Pulmonary artery endothelial cell (primary cell): ENCODE data around the gene AP1M1. TPM values are rescaled to one million over a fixed set of nuclear protein-coding genes. Genes with fewer than 3 reads are reported as not detected.

Experiments
- DNase-seq: peaks from one replicate; pipeline ENCODE4 v3.0.0-alpha.2; 2011; ENCODE audit warnings: low read depth, low spot score
- total RNA-seq: library from RNA; depleted of rRNA; stranded (reverse); fragments of >200 nt; gene quantifications from 2 replicates; pipeline ENCODE4 v1.2.3, GENCODE V29; 2014

Gene AP1M1
- total RNA-seq, 1 donor from 2014 or later = 67.3 TPM

DNA sequence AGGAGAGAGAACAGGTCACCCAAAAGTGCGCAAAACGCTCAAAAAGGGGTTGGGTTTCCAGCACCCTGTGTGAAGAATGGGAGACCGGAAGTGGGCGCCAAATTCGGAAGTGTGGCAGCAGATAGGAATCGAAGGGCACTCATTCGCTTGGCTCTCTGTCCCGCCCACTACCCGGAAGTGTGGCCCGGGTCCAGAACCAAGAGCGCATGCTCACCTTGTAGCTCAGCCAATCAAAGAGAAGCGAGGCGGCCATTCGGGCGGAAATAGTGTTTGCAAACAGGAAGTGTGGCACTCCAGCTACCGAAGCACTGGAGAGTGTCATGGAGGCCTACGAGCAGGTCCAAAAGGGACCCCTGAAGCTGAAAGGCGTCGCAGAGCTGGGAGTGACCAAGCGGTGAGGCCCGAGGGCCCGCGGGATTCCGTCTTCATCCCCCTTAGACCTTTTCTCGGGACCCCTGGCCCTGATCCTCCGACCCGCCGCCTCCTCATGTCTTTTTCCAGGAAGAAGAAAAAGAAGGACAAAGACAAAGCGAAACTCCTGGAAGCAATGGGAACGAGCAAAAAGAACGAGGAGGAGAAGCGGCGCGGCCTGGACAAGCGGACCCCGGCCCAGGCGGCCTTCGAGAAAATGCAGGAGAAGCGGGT, 12.5 kb upstream of the AP1M1 start, which contains the start of gene FAM32A:
Gene FAM32A, plus strand, starts transcription at position 288 of the 645 bp plus-strand sequence. Its CDS starts 33 bp downstream, at position 321.
- DNase-seq = peak; percentile 95

- no peak for DNase-seq
These were observed 12.0 kb upstream of the AP1M1 start for GRCh38 chr19:16185768-16186123.

DNA sequence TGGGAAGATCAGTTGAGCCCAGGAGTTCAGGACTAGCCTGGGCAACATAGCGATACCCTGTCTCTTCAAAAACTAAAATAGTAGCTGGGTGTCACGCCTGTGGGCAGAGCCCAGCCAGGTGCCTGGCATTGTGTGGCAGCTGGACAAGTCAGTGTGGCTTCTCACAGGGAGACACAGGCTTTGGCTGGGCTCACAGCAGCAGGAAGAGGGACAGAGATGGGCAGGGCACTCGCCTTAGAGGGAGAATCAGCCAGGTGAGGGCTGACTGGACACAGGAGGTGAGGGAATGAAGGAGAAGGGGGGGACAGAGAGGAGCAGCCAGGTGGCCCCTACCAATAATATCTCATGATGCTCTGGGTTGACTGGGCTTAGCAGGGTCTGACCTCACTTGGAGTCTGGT, 9.2 kb upstream of the AP1M1 start:
- no peak for DNase-seq

- DNase-seq = no peak
These were observed 7.5 kb upstream of the AP1M1 start for GRCh38 chr19:16190198-16190597.

DNA sequence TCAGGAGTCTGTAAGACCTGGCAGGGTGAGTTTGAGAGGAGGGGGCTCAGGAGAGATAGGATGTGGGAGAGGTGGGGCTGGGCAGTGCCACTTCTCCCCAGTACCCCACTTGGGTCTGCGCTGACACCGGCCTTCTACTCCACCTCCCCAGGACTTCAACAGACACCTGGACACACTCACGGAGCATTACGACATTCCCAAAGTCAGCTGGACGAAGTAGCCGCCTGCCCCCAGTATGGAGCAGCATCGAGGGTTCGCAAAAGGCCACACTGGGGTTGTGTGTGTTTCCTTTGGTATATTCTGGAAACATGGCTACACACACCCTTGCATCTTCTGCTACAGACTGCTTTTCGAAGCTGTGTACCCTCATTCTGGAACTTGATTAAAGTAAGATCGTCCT, 7.0 kb upstream of the AP1M1 start:
- no peak for DNase-seq

- DNase-seq = no peak
These were observed 6.3 kb upstream of the AP1M1 start for GRCh38 chr19:16191216-16191908.

- DNase-seq = no peak
These were observed 4.2 kb upstream of the AP1M1 start for GRCh38 chr19:16193466-16193865.

DNA sequence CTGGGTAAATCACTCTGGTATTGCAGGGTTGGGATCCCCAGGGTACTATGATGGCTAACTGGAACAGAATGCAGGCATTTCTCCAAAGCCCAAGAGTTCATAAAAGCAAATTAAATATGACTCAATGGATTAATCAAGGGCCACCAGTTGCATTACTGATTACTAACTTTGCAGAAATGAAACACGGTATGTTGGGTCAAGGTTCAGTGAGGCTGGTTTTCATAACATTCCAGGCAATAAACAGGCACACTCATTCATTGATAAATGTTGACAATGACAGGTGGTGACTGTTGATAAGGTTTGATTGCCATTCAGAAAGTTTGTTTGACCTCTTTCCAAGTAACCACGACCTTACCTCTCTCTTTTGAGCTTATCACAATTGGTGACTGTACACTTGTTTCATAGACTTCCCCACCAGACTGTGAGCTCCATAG, 506 bp upstream of the AP1M1 start:
- DNase-seq = peak; percentile 10

GRCh38 chr19:16198370-16198651, 600 bp downstream of the AP1M1 start:
- no peak for DNase-seq

- DNase-seq = no peak
These were observed 1.7 kb downstream of the AP1M1 start for GRCh38 chr19:16199275-16199932.

GRCh38 chr19:16200038-16201010, 2.6 kb downstream of the AP1M1 start:
- no peak for DNase-seq

DNA sequence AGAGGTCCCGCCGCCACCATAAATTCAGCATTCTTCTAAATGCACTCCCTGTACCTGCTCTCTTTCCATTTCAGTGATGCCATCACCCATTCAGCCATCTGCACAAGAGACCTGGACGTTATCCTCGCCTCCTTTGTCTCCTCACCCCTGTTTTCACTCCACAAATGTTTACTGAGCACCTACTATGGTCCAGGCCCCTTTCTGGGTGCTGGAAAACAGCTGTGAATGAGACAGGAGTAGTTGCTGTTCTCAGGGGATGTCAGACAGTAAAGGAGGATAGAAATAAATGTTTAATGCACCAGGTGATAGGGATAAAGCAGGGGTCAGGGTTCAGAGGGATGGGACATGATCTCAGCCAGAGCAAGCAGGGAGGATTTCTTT, 3.3 kb downstream of the AP1M1 start:
- DNase-seq = no peak

- DNase-seq = no peak
These were observed 4.9 kb downstream of the AP1M1 start for GRCh38 chr19:16202320-16203255.

- DNase-seq = no peak
These were observed 5.7 kb downstream of the AP1M1 start for GRCh38 chr19:16203256-16204004.

GRCh38 chr19:16204005-16204294, 6.2 kb downstream of the AP1M1 start:
- no peak for DNase-seq

DNA sequence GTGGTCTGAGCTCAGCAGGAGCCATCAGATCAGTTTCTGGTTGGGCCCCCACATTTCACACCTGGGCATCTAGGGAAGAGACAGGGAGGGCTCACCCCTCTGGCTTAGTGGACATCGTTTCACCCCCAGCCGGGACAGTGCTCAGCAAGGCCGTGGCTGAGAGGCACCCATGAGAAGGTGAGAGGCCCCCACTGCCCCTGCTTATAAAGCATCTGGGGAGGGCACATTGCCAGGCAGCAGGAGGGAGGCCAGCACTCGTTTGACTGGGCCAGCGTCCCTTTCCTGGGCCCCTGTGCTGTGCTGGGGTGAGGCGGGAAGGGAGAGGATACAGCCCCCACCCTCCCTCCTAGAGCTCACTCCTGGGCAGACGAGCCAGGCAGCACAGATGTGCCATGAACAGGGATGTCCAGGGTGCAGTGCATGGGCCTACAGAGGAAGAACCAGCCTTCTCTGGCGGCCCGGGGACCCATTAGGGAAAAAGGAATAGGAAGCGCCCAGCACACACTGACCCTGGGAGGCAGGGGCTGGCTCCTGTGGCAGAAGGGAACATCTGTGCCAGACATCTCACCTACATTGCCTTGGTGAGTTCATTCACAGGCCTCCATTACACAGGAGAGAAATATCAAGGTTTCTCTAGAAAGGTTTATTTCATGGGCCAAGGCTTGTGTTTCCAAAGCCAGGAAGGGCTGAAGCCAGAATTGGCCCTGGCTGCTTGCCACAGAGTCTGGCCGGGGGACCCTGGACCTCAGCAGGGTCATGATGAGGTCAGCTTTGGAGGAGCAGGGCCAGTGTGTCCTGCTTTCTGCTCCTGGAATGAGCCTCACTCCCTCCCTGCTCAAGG, 7.7 kb downstream of the AP1M1 start:
- DNase-seq = no peak

- DNase-seq = no peak
These were observed 8.4 kb downstream of the AP1M1 start for GRCh38 chr19:16206046-16206605.

- DNase-seq = no peak
These were observed 8.9 kb downstream of the AP1M1 start for GRCh38 chr19:16206637-16207036.

DNA sequence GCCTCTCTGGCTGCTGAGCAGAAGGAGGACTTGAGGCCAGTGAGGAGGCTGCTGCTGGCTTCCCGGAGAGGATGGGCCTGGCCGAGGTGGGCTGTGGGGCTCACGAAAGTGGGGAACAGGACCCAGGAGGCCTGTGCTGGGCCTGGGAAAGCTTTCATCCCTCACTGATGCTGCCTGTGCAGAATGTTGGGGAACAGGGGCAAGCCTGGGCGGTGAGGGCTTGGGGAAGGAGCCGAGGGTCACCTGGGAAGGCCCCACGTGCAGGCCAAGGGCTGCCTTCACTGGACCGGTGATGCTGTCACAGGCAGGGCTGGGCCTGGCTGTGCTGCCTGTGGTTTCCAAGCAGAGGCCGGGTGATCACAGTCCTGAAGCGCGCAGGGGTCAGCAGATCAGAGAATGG, 9.4 kb downstream of the AP1M1 start:
- DNase-seq = no peak
